Loucy (cell line): ENCODE data around the gene SAXO2.
"Not testable (repeated sequence)": the region's sequence is repeated elsewhere in the genome, so short reads cannot be mapped to it uniquely, and the experiment has no call there.

Experiments used
- CTCF ChIP-seq: fragments of 200-600 bp; sonication (generic); conservative IDR thresholded peaks from 2 replicates; pipeline ENCODE4 v1.5.1; 2014; ENCODE audit warnings: mild to moderate bottlenecking, antibody characterized with exemption, low read length
- EZH2phosphoT487 ChIP-seq: fragments of 200-600 bp; IDR thresholded peaks from 2 replicates; pipeline ENCODE4 v1.6.1; 2018; ENCODE audit warnings: antibody characterized with exemption, mild to moderate bottlenecking, moderate library complexity, borderline replicate concordance

- TF ChIP-seq CTCF, EZH2phosphoT487: not testable (repeated sequence)
Measured at GRCh38 chr15:82243644-82244043, 19.0 kb upstream of the SAXO2 start.
